Kidney capillary endothelial cell (primary cell): ENCODE measurements around the gene WDR5.

Experiments used
- DNase-seq: peaks from one replicate; pipeline ENCODE4 v3.0.0-alpha.2; 2018; ENCODE audit warnings: low spot score

Gene WDR5

DNA sequence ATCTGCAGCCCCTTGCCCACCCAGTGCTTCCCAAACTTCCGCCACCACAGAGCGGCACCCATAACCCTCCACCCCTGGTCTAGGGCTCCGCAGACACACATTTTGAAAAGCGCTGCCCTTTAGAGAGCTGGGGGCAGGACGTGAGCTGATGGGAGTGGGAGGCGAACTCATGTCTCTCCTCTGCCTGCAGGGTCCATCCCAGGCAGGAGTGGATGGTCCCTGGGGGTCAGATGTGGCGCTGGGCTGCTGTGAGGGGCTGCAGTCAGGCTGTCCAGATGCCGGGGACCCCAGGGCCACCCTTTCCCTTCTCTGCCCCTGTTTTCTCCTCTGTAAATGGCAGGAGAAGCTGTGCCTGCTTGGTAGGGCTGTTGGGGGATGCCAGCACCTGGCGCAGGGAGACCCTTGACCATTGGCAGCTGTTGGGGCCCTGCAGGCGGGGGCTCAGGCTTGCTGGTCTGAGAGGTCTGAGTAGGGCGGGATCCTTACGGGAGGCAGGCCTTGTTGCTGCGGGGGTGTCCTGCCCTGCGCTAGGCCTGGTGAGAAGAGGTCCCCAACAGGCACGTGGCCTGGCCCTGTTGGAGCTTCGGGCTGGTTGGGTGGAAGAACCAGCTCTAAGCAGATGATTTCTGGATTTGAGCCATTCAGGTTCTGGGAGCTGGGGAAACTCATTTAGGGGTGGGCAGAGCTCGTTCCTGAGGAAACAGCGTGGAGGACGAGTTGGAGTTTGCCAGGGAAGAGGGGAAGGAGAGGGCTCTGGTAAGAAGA is 38.8 kb downstream of the WDR5 start:
- no peak for DNase-seq

DNA sequence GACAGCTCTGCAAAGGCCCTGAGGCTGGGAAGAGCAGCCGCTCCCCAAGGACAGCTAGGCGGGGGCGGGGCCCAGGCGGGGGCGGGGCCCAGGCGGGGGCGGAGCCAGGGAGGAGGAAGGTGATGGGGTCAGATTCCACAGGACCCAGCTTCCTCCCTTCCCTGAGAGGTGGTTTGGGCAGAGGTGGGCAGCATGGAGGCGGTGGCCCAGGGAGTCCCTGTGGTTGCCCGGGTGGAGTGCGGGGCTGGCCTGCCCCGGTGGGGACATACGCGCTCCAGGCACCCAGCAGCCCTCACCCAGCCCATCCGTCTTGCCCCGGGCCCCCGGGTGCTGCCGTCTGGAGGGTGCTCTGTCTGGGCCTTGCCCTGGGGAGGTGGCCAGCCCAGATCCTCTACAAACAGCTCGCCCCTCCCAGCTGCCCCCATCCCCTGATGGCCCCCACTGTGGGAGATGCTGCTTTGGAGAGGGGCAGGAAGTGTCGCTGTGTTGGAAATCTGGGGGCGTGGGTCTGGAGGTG is 39.5 kb downstream of the WDR5 start:
- no peak for DNase-seq

DNA sequence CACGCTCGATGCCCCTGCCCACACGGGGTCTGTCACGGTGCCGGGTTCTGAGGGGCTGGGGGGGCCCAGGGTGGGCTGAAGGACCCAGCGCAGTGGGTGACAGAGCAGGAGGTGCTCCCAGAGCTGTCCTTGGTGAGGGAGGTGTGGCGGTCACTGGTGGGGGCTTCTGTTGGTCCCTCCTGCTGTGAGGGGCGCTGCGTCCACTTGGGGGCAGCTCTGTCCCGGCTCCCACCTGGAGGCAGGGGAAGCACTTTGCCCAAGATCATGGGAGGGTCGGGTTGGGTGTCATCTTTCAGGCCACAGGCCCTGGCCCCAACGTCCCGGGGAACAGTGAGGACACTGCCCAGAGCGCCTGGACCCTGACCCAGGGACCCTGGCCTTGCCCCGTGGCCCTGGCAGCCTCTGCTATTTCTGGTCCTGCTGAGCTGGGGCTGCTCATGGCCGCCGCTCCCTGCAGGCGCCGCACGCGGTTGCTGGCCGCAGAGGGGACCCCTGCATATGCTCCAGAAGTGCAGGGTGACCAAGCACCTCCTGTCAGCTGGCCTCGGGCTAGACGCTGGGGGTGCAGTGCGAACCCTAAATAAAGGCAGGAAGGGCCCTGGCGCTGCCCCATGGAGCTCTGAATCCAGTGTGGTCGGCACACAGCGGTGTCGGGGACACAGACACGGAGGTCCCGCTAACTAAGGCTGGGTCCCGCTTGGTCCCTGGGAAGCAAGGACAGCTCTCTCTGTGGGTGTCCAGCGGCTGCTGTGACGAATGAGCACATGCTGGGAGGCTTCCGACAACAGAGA is 40.1 kb downstream of the WDR5 start:
- no peak for DNase-seq

DNA sequence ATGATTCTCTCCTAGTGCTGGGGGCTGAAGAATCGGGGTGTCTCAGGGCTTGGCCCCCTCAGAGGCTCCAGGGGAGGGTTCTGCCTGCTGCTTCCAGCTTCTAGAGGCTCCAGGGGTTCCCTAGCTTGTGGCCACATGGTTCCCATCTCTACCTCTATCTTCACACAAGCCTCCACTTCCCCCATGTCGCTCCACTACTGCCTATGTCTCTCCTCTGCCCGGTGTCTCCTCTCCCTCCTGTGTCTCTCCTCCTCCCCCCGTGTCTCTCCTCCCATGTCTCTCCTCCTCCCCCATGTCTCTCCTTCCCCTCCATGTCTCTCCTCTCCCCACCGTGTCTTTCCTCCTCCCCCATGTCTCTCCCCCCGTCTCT is 40.7 kb downstream of the WDR5 start:
- DNase-seq: no peak

DNA sequence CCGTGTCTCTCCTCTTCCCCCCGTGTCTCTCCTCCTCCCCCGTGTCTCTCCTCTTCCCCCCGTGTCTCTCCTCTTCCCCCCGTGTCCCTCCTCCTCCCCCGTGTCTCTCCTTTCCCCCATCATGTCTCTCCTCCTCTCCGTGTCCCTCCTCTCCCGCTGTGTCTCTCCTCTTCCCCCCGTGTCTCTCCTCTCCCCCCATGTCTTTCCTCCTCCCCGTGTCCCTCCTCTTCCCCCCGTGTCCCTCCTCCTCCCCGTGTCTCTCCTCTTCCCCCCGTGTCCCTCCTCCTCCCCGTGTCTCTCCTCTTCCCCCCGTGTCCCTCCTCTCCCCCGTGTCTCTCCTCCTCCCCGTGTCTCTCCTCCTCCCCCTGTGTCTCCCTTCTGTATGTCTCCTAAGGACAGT is 41.3 kb downstream of the WDR5 start:
- DNase-seq: no peak

DNA sequence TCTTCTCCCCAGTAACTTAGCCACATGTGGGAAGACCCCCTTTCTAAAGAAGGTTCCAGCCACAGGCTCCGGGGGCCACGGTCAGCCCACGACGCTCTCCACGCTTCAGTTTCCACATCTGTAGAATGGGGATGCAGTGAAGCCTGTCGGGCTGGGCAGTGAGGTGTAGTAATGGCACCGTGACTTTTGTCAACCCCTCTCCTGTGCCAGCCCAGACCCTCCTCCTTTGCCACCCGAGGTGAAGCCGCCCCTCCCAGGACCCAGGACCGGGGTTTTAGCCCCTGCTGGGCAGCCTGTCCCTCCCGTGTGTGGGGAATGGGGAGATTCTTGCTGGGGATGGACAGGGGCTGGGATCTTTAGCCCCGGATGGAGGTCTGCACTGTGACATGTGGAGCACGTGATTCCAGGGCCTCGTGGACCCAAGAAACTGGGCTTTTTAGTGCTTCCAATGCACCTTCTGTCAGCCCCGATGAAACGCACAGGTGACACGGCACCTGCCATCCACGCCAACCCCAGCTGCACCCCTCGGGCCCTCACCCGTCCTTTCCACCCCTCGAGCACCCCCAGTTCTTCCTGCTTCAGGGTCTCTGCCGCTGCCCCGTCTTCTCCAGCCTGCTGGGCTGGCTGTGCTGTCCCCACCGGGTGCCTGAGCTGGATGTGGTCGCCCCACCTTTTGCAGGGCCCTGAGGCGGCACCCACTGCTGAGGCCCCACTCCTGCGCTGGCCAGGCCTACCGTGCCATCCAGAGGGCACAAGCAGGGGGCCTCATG is 41.9 kb downstream of the WDR5 start:
- no peak for DNase-seq

DNA sequence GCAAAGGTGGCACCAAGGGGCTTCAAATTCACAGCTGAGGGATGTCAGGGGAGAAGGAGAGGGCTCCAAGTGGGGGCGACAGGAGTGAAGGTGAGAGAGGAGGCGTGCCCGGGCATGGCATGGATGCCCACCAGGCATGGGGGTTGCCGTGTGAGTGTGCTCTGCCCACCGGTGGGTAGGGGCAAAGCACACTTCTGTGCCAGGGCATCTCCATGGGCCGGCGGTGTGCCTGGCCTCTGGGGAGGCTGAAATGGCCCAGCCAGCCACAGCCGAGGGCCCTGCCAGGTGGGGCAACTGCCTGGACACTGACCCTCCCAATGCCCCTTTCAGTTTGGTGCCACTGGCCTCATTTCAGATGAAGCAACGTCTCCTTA is 42.5 kb downstream of the WDR5 start:
- no peak for DNase-seq

DNA sequence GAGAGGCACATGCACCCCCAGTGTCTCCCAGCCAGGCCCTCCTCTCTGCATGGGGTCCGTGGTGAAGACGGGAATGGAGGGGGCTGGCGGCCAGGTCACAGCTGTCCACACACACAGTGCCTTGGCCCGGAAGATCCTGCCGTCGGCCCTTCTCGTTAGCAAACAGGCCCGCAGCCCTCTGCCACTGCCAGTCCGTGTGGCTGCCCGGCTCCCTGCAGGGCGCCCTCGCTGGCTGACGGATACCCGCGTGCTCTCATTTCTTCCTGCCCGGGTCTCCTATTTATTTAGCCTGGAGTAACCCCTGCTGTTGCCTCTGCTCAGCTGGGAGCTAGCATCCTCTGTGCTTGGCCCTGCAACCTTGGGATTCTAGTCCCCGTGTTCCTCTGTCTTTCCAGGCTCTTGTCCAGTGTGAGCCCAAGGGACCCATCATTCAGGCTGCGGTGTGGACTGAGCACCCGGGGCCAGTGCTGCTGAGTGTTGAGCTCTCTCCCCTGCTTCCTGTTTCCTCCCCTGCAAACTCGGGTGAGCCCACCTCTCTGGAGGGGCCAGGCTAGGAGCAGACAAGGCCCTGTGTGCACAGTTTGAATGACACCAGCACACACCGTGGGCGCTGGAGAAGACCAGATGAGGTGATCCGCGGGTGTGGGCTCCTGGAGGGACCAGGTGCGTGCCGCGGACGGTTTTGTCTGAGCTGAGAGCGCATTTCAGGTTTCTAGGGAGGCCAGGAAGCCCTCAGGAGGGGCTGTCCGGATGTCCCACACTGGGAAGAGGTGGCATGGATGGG is 43.1 kb downstream of the WDR5 start:
- no peak for DNase-seq

DNA sequence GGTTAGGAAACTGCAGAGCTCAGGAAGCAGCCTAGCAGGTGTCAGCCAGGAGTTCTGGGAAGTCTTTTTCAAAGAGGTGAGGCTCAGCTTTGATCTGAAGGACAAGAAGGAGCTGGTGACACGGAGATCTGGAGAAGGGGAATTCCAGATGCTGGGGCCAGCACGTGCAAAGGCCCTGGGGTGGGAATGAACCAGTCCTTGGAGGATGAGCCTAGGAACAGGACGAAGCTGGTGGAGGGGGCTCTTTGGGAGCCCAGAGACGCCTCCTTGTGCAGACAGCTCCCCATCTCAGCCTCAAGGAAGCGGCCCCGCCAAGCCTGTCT is 43.7 kb downstream of the WDR5 start:
- DNase-seq: no peak

DNA sequence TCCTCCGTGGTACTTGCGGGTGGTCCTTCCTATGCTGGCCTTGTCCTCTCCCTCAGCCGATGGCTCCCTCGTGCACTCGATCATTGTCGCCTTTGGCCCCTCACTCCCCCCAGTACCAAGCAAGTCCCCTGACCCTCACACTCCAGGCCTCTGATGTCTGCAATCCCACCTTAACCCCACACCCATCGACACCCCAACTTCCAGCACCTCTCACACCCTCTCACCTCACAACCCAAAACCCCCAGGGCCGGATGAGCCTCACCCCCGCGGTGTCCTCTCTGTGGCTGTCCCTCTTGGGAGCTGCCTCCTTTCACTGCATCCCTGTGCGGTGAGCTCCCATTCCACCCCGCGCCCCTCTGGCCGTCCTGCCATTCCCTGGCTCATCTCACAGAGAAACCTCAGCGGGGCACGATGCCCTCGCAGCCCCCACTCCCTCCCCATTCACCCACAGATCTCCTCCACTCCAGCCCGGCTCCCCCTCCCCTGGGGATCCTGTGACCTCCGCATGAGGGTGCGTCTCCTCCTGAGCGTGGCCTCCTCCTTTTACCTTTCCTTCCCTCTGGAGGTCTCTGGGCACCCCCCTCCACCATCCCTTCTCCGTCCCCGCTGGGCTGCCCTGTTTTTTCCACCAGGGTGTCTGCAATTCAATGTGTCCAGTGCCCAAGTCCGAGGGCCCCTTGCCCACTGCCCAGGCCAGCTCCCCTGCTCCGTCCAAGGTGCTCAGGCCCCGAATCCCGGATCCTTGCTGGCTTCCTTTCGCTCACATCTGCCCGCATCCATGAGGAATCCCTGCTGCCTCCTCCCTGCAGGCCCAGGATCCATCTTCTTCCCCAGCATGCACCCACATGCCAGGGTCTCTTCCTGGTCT is 44.3 kb downstream of the WDR5 start:
- DNase-seq: no peak

DNA sequence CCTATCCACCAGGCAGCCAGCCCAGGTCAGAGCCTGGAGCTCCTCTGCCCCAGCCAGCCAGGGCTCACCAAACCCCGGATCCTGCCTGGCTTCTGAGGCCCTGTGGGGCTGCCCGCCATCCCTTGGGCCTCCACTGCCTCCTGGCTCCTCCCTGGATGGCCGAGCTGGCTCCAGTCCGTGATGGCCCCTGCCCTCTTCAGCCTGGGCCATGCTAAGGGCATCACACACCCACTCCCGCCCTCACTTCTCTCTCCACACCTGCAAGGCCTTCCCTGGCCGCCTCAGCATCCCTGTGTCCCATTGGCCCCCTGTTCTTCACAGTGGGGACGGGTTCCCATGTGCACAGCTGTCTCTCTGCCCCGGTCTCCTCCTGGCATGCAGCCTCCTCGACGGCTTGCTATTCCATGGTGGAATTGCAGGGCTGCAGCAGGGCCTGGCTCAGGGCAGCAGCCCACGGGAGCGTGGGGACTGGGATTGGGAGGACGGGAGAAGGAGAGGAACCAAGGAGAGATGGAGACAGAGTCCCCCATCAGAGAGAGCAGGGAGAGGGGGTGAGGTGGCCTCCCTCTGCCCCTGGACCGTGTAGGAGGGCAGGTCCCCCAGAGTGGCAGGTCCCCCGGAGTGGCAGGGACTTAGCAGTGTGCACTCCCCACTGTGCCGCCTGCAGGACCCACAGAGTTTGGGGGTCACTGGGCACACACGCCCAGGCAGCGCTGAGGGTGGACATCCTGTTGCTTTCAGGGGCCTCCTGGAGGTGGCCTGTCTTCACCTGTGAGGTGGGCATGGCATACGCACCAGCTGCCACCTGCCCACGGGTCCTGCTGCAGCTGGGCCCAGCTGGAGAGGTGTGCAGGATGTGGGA is 45.1 kb downstream of the WDR5 start:
- DNase-seq: no peak

DNA sequence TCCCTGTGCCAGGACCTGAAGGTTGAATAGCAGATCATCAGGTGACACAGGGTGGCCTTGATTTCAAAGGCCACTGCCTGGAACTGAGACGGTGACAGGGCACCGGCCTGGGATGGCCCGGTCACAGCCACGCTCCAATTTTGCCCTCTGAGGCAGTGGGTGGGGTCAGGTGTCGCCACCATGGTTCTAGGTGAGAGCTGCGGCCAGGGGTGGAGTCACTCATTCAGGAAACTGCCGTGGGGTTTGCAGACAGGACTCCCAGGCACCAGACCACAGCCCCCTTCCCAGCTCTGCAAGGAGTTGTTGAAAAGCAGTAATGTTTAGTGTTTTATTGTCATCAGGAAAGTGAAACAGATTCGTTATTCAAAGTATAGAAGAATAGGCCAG is 45.8 kb downstream of the WDR5 start:
- DNase-seq: no peak

DNA sequence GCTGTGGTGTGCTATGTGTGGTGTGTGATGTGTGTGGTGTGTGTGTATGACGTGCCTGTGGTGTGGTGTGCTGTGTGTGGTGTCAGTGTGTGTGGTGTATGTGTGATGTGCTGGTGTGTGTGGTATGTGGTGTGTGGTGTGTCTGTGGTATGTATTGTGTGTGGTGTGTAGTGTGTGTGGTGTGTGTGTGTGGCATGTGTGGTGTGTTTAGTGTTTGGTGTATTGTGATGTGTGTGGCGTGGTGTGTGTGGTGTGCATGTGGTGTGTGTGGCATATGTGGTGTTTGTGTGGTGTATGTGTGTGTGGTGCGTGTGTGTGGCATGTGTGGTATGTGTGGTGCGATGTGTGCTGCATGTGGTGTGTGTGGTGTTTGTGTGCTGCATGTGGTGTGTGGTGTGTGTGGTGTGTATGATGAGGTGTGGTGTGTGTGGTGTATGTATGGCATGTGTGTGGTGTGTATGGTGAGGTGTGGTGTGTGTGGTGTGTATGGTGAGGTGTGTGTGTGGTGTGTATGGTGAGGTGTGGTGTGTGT is 46.7 kb downstream of the WDR5 start:
- DNase-seq: no peak

DNA sequence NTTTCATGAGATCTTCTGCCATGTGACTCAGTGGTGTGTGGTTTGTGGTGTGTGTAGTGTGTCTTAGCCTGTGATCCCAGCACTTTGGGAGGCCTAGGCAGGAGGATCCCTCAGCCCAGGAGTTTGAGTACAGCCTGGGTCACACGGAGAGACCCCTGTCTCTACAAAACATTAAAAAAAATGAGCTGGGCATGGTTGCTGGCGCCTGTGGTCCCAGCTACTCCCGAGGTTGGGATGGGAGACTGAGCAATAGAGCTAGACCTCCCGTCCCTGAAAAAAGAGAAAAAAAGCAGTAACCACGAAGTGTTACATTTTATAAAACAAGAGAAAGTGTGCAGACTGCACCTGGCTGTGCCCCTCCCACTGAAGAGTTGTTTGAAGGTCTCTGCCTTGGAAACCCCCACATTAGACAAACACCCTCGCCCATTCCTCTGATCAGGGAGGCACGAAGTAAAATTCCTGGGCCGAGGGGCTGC is 49.7 kb downstream of the WDR5 start:
- no peak for DNase-seq

DNA sequence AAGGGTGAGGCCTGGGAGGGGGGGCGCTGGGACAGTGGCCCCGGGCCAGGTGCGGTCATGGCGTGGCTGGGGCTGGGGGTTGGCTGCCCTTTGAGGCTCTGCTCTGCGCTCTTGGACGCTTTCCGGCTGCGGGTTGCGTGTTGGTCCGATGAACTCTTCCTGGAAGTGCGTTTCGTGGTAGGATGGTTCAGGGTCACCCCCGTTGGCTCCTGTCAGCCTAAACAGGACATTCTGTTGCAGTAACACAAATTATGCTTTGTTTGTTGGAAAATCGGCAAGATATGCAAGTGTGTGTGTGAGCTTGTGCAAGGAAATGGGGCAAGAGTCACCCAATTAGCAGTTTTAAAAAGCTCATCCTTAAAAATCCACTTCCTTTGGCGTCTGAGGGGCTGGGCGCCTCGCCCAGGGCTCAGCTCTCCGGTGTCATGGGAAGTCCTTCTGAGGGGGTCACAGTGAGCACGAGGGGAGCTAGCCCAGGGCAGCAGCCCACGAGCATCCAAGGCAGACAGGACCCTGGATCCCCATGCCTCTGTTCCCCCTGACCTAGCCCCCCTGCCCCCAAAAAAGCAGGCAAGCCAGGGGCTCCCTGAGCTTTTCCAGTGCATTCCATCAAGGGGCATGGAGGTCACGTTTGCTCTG is 50.7 kb downstream of the WDR5 start:
- no peak for DNase-seq

DNA sequence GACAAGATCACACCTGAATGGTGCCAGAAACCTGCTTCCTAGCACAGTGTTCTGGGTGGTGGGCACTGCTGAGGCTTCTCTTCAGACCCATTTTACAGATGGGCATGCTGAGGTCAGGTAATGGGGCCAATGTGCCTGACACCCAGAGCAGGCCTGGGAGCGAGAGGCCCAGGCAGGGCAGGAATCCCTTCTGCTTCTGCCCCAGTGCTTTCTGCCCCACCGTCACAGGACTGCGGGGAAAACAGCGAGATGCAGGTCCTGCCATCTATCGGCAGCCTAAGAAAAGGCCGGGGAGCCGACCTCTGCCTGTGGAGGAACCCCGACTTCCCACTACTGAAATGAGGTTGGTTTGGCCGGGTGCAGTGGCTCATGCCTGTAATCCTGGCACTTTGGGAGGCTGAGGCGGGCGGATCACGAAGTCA is 51.2 kb downstream of the WDR5 start:
- DNase-seq: no peak

DNA sequence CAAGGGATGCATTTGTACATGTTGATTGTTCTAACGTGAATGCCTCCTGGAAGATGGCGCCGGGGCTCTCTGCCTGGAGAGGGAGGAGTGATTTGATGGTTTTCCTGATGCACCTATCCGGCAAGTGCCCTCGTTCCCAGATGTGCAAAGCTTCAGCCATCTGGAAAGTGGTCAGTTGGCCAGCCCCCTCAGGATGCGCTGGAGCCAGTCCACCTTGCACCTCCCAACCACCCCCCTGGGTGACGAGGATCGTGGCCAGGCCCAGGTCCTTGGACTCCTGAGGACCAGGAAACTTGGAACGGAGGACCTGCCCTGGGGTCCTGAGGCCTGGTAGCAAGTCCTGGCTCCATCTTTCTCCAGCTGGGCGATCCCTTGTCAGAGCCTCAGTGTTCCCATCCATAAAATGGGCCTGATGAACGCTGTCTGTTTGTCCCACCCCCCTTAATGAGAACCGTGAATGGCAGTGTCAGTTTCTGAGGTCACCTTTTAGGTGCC is 52.1 kb downstream of the WDR5 start:
- no peak for DNase-seq

DNA sequence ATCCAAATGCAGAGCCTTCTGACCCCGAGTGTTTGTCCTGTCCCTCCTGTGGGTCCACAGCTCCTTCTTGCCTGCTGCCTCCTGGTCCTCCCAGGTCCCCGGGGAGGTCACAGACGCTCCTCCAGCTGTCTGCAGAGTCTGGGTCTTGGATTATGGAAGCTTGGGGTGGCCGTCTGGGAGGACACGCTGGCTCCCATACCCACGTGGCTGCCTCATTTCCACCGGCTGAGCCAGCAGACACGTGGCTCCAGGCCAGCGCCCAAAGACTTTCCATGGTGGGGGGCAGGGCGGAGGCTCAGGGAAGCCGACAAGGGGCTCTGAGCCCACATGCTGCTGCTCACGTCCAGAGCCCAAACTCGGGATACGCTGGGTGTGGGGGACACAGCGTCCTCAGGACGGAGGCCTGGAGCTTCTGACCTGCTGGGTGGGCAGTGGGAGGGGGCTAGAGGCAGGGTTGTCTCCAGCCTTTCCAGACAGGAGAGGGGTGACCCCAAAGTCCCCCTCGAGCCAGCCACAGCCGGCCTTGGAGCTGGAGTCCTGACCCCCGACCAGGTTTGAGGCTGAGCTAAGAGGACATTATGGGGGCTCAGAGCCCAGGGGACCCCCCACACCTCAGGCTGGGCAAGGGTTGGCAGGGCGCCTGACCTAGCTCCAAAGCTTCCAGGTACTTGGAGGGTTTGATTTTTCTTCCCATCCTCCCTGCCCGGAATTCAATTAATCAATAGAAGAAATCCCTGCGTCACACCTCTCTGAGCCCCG is 52.7 kb downstream of the WDR5 start:
- no peak for DNase-seq

DNA sequence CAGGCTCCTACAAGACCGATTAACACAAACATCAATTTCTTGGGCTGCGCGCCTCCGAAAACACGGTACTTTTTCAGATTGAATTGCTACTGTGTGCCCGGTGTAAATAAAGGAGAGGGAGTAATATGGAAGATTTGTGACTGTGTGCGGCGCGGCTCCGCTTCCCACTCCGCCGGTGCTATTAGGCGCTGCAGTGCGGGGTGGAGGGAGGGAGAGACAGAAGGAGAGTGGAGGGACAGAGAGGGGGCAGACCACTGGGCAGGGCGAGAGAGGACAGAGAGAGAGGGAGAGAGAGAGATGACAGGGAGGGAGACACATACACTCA is 53.2 kb downstream of the WDR5 start:
- no peak for DNase-seq
